Iris pigment epithelial cell (primary cell): ENCODE data around the gene KLHL26.

Experiments used
- DNase-seq: peaks from one replicate; pipeline ENCODE4 v3.0.0-alpha.2; 2011; ENCODE audit warnings: low read depth

KLHL26 gene

DNA sequence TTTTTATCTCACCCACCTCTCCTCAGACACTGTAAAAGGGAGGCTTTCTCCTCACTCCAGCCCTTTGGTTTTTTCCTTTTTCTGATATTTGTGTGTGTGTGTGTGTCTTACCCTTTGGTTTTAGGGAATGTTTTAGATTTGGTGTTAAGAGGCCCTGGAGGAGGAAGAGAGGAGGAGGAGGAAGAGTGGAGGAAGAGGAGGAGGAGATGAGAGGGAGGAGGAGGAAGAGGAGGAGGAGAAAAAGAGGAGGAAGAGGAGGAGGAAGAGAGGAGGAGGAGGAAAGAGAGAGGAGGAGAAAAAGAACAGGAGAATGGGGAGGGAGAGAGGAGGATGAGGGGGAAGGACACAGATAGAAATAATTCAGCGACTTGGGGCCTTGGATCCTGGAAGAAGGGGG lies 10.5 kb downstream of the KLHL26 start:
- DNase-seq = no peak

- DNase-seq = no peak
Observed at GRCh38 chr19:18647807-18648206, 11.0 kb downstream of the KLHL26 start.

- DNase-seq = peak; percentile 31
Observed at GRCh38 chr19:18648973-18649315, 12.1 kb downstream of the KLHL26 start.

- peak; percentile 48 for DNase-seq
Observed at GRCh38 chr19:18649371-18650020, 12.7 kb downstream of the KLHL26 start.

- DNase-seq = peak; percentile 59
Observed at GRCh38 chr19:18650021-18650390, 13.2 kb downstream of the KLHL26 start.

DNA sequence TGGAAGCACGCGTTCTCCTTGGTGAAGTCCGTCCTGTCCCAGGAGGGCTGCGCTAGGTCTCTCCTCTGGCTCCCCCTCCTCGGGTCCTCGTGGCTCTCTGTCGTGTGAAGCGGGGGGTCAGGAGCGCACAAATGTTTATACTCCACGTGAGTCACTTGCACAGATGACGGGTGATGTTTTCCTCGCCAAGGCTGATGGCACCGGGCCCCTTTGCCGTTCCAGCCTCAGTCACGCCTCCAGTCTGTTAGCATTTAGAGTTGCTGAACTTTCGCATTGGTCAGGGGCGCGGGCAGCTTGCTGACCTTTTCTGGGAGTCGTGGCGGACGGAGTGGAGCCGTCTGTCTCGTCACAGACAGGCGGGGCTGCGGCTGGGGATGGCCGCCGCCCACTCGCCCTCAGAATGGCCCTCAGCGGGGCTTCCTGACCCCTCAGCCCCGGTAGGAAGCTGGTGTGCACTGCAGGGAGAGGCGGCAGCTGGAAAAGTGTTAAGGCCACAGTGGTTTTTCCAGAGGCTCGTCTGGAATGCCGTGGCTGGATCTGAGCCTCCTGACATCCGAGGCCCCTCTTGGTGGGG lies 13.7 kb downstream of the KLHL26 start:
- DNase-seq = peak; percentile 70

- no peak for DNase-seq
Observed at GRCh38 chr19:18651300-18651699, 14.5 kb downstream of the KLHL26 start.

- no peak for DNase-seq
Observed at GRCh38 chr19:18651733-18652132, 14.9 kb downstream of the KLHL26 start.

- no peak for DNase-seq
Observed at GRCh38 chr19:18653853-18654252, 17.0 kb downstream of the KLHL26 start.

- DNase-seq = no peak
Observed at GRCh38 chr19:18654469-18654868, 17.6 kb downstream of the KLHL26 start.

DNA sequence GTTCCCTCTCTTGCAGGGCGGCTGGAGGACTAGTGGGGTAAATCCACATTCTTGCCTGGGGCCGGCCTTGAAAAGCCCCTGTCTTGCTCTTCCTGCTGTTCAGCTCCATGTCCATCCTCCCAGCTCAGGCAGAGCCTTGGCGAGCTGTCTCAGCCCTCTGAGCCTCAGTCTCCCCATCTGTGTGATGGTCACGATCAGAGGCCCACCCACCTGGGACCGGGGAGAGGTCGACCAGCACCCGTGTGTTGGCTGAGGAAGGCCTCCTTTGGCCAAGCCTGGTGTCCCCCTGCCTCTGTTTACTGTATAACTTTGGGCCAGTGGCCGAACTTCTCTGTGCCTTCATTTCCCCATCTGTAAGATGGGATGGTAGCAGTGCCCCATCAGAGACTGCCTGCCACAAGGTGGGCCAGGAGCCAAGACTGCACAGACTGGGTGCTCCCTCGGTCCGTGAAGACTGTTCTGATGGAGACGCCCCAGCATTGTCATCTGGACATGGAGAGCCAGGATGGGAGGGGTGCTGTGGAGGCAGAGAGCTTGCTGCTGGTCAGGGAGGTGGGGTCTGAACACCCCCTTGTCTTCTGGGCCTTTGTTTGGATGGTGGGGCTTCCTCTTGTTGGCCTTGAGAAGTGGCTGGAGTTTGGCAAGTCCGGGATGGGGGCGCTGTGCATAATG lies 18.5 kb downstream of the KLHL26 start:
- DNase-seq = no peak

DNA sequence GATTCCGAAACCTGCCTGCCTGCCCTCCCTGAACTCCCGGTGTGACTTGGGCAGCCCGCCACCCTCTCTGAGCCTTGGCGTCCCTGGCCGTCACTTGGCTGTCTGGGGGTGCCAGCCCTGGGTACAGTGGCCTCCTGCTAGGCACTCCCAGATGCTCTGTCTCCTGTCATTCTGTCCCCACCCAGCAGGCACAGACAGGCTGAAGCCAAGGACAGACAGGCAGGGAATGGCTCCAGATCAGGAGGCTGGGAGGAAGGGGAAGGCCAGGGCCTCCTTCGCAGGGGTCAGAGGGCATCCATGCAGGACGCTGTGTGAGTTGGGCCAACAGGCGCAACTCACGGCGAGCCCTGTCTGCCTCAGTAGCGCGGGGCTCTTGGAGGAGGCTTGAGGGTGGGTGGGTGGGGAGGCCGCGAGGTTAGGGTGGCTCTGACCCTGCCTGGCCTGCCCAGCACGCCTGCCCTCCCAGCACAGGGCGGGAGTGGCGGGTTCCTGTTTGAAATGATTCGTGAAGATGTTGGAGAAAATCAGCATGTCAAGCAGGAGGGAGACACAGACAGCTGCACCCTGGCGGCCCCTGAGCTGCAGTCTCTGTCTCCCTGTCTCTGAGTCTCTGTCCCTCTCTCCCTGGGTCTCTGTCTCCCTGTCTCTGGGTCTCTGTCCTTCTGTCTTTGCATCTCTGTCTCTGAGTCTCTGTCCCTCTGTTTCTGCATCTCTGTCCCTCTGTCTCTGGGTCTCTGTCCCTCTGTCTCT lies 19.7 kb downstream of the KLHL26 start:
- DNase-seq = no peak

DNA sequence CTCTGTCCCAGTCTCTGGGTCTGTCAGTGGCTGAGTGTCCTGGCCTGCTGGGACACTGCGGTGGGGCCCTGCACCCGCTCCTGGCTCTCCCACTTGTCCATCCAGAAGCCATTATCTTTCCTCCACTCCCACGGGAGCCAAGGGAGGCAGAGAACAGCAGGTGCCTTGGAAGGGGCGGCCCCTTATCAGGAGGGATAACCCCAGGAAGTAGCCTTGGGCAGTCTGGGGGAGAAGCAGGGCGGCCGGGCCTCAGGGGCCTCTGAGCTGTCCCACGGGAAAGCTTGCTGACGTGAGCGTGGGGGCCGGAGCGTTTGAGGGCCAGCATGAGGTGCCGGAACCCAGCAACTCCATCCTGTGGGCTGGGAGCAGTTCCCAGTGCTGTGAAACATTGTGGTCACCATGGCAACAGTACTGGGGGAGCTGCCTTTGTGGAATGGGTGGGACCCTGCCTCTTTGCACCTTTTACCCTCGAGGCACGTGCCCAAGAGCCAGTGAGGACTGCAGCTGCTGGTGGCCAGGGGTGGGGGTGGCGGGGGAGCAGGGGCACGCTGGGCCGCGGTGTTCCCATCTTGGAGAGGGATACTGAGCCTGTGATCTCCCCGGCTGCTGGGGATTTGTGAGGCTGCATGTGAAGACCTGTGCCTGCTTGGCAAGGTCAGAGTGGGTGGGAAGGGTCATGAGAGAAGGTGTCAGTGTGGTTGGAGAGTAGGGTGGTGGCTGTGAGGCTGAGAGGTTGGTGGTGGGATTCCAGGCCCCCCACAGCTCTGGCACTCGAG lies 20.9 kb downstream of the KLHL26 start:
- DNase-seq = peak; percentile 79

DNA sequence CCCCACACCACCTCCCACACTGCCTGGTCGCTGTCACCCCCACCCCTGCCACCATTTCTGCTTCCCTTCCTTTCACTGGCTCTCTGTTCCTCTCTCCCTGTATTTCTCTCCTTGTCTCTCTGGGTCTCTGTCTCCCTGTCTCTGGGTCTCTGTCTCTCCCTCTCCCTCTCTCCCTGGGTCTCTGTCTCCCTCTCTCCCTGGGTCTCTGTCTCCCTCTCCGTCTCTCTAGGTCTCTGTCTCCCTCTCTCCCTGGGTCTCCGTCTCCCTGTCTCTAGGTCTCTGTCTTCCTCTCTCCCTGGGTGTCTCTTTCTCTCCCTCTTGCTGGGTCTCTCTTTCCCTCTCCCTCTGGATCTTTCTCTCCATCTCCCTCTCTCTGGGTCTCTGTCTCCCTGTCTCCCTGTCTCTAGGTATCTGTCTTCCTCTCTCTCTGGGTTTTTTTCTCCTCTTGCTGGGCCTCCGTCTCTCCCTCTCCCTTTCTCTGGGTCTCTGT lies 21.6 kb downstream of the KLHL26 start:
- no peak for DNase-seq

DNA sequence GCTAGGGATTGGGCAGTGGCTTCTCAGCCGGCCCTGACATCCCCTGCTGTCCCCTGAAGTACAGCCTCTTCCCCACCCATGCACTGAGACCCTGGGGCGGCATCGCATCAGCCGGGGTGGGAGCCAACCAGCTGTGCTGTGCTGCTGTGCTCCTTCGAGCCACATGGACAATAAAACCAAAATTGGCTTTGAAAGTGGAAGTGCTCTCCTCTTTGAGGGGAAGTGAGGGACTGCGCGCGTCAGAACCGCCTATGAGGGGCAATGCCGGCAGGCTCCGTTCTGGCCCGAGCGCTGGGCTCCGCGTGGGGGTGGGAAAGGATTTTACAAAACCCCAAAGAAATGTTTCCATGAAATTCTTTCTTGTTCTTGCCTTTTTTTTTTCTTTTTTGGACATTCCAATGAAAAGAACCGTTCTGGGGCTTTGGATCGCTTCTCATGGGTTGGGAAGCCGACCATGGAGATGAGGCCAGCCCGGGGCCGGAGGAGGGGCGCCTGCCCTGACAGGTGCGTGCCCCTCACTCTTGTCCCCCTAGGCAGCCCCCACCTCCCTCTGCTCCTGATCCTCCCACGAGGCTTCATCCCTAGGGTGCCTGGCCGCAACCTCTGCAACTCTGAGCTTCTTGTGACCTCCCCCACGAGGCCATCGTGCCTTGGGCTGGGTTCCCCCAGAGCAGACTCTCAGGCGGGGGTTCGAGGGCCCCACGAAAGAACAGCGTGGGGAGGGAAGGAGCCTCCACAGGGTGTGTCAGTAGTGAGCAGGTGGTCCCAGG lies 22.6 kb downstream of the KLHL26 start:
- DNase-seq = no peak

GRCh38 chr19:18660051-18660910 lies 23.5 kb downstream of the KLHL26 start:
- DNase-seq = peak; percentile 59

DNA sequence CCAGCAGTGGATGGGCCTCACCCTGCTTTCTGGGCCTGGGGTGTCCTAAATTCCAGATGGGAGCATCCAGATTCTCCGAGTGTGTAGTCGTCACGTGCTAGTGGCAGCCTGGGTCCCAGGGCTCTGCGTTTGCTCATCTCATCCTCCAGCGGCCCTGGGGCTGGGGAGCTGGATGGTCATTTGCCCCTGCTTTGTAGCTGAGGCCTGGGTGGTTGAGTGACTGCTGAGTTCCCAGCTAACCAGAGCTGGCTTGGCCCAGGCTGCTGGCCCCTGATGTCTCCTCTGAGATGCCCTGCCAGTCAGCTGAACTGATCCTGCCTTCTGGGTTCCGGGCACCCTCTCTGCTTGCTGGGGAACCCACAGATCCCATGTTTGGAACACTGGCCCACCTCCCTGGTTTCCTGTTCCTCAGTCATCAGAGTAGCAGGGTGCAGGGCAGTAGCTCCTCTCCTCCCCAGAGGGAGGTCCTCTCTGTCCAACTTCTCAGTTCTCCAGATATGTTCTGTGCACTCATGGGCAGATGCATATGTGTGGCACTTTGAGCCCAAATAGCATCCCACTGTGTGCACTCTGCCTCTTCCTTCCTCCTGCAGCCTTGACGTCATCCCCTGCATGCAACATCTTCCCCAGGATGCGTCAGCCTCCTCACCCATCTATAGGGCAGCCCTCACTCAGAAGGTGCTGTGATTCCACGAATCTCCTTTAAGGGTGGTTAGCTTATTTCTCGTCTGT lies 24.3 kb downstream of the KLHL26 start:
- DNase-seq = no peak

GRCh38 chr19:18662972-18663732 lies 26.3 kb downstream of the KLHL26 start:
- no peak for DNase-seq
